Mammary epithelial cell (primary cell): Measurements from ENCODE around the gene ZNF780B.

Source experiments
- EZH2 ChIP-seq: IDR thresholded peaks from 2 replicates; pipeline ENCODE4 v1.6.1; 2012; ENCODE audit warnings: low read length, inconsistent platforms, borderline replicate concordance
- TF ChIP-seq, protein P1 (sequence below), 2 donors: IDR thresholded peaks in 1 of 2; conservative IDR thresholded peaks in 1 of 2; 2 replicates each; pipeline ENCODE4 v1.5.1; 2011 to 2012; ENCODE audit warnings: inconsistent platforms in 2 of 2, low read length in 2 of 2, mild to moderate bottlenecking in 2 of 2, control low read depth in 1 of 2, low read depth in 1 of 2; ENCODE audit not compliant: insufficient read depth in 1 of 2; ENCODE audit errors: extremely low read depth in 1 of 2

DNA sequence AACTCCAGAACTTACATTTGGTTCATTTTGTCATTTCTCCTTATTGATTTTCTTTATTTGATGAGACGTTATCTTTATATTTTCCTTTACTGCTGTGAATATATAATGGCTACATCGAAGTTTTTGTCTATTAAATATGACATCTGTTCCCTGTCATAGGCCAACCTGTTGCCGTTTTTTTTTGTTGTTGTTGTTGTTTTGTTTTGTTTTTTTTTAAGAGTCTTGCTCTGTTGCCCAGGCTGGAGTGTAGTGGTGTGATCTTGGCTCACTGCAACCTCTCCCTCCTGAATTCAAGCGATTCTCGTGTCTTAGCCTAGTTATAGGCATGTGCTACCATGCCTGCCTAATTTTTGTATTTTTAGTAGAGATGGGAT lies 29.4 kb downstream of the ZNF780B start:
- TF ChIP-seq, protein P1, sequence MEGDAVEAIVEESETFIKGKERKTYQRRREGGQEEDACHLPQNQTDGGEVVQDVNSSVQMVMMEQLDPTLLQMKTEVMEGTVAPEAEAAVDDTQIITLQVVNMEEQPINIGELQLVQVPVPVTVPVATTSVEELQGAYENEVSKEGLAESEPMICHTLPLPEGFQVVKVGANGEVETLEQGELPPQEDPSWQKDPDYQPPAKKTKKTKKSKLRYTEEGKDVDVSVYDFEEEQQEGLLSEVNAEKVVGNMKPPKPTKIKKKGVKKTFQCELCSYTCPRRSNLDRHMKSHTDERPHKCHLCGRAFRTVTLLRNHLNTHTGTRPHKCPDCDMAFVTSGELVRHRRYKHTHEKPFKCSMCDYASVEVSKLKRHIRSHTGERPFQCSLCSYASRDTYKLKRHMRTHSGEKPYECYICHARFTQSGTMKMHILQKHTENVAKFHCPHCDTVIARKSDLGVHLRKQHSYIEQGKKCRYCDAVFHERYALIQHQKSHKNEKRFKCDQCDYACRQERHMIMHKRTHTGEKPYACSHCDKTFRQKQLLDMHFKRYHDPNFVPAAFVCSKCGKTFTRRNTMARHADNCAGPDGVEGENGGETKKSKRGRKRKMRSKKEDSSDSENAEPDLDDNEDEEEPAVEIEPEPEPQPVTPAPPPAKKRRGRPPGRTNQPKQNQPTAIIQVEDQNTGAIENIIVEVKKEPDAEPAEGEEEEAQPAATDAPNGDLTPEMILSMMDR (conservative IDR thresholded peaks at IDR 0.05 in 1 of 2, IDR thresholded peaks at IDR 0.05 in 1 of 2; ENCODE audit: extremely low read depth in 1 of 2, insufficient read depth in 1 of 2, low read depth in 1 of 2, low read length in 2 of 2): no peak
- no peak for TF ChIP-seq EZH2
